Type B pancreatic cell (in vitro differentiated cells): ENCODE data around the gene TRIM71. TPM values are rescaled to one million over a fixed set of nuclear protein-coding genes. Genes with fewer than 3 reads are reported as not detected.
"Not testable (repeated sequence)": the region's sequence is repeated elsewhere in the genome, so short reads cannot be mapped to it uniquely, and the experiment has no call there.

Experiments used
- DNase-seq: peaks from one replicate; pipeline ENCODE4 v3.0.0; 2021; ENCODE audit warnings: mixed read lengths; ENCODE audit not compliant: unreplicated experiment; ENCODE audit errors: extremely low spot score
- H3K27ac Mint-ChIP-seq: 2 replicates; pipeline ENCODE4 v1.8.0; 2021; ENCODE audit warnings: mild to moderate bottlenecking, mixed read lengths
- H3K27me3 Mint-ChIP-seq: 2 replicates; pipeline ENCODE4 v1.8.0; 2021; ENCODE audit warnings: mixed read lengths
- H3K36me3 Mint-ChIP-seq: 2 replicates; pipeline ENCODE4 v1.8.0; 2021; ENCODE audit warnings: mixed read lengths
- H3K4me1 Mint-ChIP-seq: one replicate; pipeline ENCODE4 v1.8.0; 2021; ENCODE audit warnings: mixed read lengths; ENCODE audit not compliant: unreplicated experiment
- H3K4me3 Mint-ChIP-seq: 2 replicates; pipeline ENCODE4 v1.8.0; 2021; ENCODE audit warnings: mild to moderate bottlenecking, mixed read lengths
- H3K9me3 Mint-ChIP-seq: 2 replicates; pipeline ENCODE4 v1.8.0; 2021; ENCODE audit warnings: mixed read lengths
- CTCF ChIP-seq: fragments of 200-600 bp; sonication (generic); conservative IDR thresholded peaks from 2 replicates; pipeline ENCODE4 v1.5.0; 2021; ENCODE audit warnings: antibody characterized with exemption, mild to moderate bottlenecking
- total RNA-seq: library from RNA; stranded (reverse); gene quantifications from 2 replicates; pipeline ENCODE4 v1.2.1, GENCODE V29; 2021; ENCODE audit warnings: low replicate concordance

The TRIM71 gene
- total RNA-seq, 1 donor from 2014 or later, result 26.5 TPM

- H3K36me3 Mint-ChIP-seq, result no peaks in the 10 kb centered on the region
- H3K27me3 Mint-ChIP-seq, result no peaks in the 10 kb centered on the region
- no peak overlapping the region for H3K27ac Mint-ChIP-seq
- no peak for TF ChIP-seq CTCF
- H3K9me3 Mint-ChIP-seq, result no peaks in the 10 kb centered on the region
- peaks cover 4% of the 10 kb centered on the region for H3K4me1 Mint-ChIP-seq
- no peak overlapping the region for H3K4me3 Mint-ChIP-seq
- DNase-seq, result no peak
These were observed 122.9 kb downstream of the TRIM71 start for GRCh38 chr3:32940726-32941125.

- Mint-ChIP-seq H3K27me3 (no peaks in the 10 kb centered on the region), H3K4me1 (no peaks in the 10 kb centered on the region), H3K9me3 (no peaks in the 10 kb centered on the region), H3K4me3 (no peak overlapping the region), H3K27ac (no peak overlapping the region), H3K36me3 (no peaks in the 10 kb centered on the region)
- TF ChIP-seq CTCF, result no peak
- DNase-seq, result no peak
These were observed 127.3 kb downstream of the TRIM71 start for GRCh38 chr3:32945136-32945535.

GRCh38 chr3:32945598-32945997 lies 127.8 kb downstream of the TRIM71 start:
- not testable (repeated sequence) for H3K36me3 Mint-ChIP-seq, H3K4me3 Mint-ChIP-seq, H3K9me3 Mint-ChIP-seq, DNase-seq, H3K4me1 Mint-ChIP-seq, H3K27me3 Mint-ChIP-seq, H3K27ac Mint-ChIP-seq

- H3K36me3 Mint-ChIP-seq, result no peaks in the 10 kb centered on the region
- H3K4me3 Mint-ChIP-seq, result no peak overlapping the region
- no peak overlapping the region for H3K27ac Mint-ChIP-seq
- DNase-seq, result no peak
- H3K27me3 Mint-ChIP-seq, result no peaks in the 10 kb centered on the region
- H3K4me1 Mint-ChIP-seq, result no peaks in the 10 kb centered on the region
- TF ChIP-seq CTCF, result no peak
- H3K9me3 Mint-ChIP-seq, result no peaks in the 10 kb centered on the region
These were observed 129.4 kb downstream of the TRIM71 start for GRCh38 chr3:32946973-32947788.

Other genes starting within 250 kb of the TRIM71 start
- gene DYNC1LI1, start 247.1 kb upstream of the TRIM71 start, total RNA-seq, result 23.8 and 35.9 TPM in 2 replicates
- 41.6 and 42.8 TPM in 2 replicates for gene CNOT10, start 132.8 kb upstream of the TRIM71 start, total RNA-seq
- gene CCR4, start 133.6 kb downstream of the TRIM71 start, total RNA-seq, result not detected in 2 replicates